HG02852 (cell line): Measurements from ENCODE around the gene PDE3A.

ENCODE experiments used
- ATAC-seq: cut with Tn5 transposase; IDR thresholded peaks from one replicate; pipeline ENCODE4 v1.9.1; 2021; ENCODE audit warnings: mild to moderate bottlenecking, moderate library complexity; ENCODE audit not compliant: unreplicated experiment

Gene PDE3A

DNA sequence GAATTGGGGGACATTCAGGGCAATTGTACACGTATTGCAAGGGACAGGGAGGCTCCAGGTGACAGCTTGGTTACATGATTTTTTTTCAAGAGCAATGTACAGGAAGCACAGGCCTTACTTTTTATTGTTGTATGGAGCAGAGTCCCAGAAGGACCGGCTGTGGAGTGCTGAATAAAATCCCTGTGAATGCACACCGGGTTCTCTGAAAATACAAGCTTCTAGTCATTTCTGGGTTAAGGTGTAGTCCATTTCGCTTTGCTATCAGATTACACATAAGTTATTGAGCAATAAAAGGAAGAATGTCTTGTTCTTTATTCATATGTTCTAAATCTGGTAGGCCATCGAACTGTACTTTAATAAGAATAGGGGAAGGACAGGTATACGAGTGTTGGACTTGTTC lies 52.2 kb downstream of the PDE3A start:
- ATAC-seq = no peak

DNA sequence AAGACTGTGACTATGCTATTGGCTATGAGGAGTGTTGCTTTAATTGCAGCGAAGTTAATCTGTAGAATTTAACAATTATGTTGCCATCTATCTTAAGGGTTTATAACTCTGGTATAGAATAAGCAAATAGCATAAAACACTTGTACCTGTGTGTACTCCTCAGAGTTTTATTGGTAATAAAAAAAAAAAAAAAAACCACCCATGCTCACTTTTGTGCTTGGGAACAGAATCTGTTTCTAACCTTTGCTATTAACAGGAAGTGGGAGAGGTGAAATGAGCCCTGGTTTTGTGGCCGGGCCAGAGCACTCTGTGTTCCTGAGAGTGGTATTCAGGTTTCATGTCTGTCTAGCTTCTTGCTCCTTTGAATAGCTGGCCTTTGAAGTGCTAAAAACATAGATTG lies 53.1 kb downstream of the PDE3A start:
- ATAC-seq = no peak

DNA sequence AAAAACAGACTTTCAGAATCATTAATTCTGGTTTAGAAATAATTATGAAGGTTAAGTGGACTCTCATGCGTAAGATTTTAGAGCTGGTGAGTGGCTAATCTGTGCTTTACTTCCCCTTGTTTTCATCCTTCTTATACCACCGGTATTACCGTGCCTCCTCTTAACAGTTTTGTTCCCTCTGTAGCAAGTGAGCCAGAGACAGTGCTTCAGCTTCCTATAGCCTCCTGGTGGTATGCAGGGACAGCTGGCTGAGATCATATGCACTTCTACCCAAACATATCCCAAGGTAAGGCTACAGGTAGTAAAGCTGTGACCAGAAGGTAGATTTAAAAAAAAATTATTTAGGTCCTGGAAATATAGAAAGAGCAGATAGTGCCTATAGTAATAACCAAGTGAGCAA lies 55.2 kb downstream of the PDE3A start:
- ATAC-seq = no peak

DNA sequence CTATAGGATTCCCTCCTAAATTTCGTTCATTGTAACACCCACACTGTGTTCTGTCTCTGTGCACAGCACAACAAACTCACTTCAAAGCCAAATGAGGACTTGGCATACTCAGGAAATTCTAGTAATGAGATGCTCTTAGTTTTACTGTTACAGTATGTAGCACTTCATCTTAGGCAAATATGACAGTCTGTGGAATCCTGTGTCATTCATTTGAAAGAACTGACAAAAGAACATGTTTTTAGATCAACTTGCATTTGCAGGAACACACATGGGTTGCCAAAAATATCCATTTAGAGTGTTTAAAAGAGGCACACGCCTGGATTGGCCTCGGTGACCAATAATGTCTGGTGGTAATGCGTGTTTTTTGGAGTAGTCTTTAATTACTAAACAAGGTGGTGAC lies 56.5 kb downstream of the PDE3A start:
- ATAC-seq = no peak

DNA sequence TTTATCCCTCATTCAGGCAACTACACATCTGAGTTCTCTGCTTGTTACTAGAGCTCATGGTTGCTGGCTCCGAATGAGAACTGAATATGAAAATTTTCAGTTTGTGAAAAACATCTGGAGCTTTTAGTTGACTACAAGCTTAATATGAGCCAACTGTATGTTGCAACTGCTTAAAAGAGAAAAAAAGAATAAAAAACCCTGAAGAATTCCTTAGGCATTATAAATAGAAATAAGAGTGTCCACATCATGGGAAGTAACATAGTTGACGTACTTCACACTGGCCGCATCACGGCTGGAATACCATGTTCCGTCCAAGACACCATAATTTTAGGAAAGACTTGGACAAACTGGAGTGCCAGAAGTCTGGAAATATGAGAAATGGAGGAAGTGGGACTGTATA lies 57.9 kb downstream of the PDE3A start:
- ATAC-seq = no peak

DNA sequence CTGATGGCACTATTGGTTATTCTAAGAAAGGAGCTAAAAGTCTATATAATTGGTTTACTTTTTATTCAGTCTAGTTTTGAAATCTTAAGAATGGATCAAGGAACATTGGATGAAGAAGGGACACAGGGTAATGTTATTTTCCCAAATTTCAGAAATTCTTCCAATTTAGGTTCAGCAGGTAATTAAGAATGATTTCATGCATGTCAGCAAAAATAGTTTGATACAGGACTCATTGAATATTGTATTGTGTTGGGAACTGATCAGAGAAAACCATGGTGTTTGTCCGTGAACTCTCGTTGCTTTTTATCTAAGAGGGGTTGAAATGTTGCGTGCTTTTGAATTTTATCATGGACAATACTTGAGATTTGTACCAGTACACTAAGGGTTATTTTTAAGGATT lies 58.6 kb downstream of the PDE3A start:
- no peak for ATAC-seq

DNA sequence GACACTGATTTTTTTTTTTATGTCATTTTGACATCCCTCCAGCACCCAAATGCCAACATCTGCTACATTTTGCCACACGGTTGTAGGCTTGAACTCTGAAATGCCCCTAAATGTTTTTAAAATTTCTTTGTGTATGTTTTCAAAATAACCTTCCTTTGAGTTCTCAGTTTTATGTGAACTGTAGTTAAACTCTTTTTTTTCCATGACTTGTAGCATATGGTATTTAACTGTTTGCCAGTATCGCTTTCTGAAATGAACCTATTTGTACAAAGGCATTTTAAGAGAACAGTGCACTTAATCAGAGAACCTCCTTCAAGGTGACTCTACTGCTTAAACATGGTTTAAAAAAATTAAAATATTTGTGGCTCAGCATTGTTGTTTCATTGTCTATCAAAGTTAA lies 61.5 kb downstream of the PDE3A start:
- no peak for ATAC-seq

DNA sequence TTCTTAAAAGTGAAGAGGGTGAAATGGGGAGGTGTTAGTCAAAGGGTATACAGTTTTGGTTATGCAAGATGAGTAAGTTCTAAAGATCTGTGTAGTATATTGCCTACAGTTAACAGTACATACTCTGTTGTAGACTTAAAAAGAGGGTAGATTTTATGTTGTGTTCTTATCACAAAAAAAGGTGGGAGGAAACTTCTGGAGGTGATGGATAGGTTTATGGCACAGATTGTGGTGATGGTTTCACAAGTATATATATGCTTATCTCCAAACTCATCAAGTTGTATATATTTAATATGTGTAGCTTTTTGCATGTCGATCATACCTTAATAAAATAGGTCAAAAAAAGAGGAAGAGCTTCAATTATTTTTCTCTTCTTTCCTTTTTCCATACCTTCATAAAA lies 64.0 kb downstream of the PDE3A start:
- ATAC-seq = no peak

DNA sequence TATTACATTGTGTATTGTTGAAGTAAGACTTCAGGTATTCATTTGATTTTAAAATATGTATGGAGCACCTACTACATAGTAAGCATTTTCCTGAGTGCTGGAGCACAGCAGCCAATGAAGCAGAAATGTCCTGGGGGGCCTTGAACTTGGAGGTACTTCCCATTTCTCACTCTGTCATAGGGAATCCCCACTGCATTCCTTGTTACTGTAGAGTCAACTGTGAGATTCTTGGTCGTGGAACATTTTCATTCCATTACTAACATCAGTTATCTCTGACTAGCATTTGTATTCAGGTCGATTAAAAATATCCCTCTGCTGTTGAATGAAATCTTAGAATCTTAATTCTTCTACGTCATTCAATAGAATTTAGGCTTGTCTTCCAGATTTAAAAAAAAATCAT lies 66.7 kb downstream of the PDE3A start:
- ATAC-seq = no peak

DNA sequence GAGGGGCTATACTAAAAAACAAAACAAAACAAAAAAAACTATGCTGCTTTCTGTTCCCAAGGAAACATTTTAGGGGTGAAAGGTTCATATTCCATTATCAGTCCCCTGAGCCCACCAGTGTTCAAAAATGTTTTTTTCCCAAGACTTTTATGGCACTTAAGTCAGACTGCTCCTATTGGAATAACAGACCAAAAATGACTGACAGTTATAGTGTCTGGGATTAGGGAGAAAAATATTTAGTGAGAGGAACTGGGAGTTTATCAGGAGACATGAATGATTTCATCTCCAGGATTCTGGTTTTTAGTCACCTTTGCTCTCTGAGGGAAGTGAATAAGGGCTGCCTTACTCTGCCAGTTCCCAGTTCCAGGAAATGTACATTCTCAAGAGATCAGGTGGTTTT lies 68.0 kb downstream of the PDE3A start:
- no peak for ATAC-seq

DNA sequence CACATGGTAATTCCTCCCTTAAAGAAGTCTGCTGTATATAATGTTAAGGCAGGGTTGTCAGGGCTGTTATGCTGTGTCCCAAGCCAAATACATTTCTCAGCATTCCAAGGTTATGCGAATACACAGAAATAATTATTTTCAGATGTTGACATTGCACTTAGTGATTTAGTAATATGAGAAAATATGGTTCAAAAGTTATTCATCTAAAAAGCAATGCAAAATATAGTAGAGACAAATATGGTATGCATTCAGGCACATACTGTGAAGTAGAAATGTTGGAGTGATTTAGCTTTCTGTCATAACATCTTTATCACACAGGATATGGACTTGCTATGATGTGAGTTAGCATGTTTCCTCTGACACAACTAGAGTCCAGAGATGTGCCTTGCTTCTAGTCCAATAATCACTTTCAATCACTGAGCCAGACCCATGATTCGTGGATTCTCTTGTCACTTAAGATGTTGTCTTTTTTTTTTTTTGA lies 70.0 kb downstream of the PDE3A start:
- no peak for ATAC-seq

DNA sequence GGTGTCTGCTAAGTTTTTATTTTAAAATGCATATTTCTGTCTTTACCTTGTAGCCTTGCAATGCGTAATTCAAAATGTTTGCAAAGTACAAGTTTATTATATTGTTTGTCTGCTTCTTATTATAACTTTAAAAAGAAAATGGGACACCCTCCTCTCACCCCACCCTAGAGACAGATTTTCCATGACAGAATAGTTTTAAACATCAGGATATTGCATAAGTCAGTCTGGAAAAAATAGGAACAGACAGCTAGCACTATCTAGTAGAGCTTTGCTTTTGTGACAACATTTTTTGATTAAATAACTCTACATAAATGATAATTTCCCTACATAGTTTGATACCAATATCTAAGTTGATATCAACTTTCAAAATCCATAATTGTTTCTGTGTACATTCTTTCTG lies 71.3 kb downstream of the PDE3A start:
- no peak for ATAC-seq

DNA sequence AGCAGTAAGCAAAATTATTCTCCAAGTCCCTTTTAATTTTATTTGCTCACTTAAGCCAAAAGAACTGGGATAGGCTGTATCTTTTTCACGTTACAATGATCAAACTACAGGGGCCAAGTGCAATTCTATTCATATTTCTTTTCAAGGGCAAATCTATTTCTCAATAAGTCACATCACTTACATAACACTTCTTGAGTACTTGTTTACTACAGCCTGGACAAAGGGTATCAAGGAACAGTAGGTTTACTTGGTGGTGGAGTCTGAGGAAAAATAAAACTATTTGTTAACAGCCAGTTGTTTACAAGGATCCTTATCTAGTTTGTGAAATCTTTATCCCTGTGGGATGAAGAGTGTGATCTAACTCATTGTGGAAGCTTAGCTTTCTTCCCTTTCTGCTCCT lies 72.1 kb downstream of the PDE3A start:
- ATAC-seq = no peak

DNA sequence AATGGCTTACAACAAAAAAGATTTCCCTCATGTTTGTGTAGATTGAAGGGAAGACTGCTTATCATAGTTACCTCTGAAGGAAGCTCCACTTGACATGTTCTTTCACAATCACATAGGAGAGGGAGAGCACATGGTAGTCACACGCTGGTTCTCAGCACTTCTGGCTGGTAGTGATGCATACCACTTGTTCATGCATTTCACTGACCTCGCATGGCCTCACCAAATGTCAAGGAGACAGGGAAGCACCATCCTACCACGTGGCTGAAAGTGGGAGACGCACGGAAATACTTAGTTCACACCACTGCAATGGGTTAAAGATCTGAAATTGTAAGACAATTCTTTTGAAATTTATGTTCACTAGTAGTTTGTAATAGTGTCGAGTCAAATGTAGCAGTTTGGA lies 74.0 kb downstream of the PDE3A start:
- no peak for ATAC-seq

DNA sequence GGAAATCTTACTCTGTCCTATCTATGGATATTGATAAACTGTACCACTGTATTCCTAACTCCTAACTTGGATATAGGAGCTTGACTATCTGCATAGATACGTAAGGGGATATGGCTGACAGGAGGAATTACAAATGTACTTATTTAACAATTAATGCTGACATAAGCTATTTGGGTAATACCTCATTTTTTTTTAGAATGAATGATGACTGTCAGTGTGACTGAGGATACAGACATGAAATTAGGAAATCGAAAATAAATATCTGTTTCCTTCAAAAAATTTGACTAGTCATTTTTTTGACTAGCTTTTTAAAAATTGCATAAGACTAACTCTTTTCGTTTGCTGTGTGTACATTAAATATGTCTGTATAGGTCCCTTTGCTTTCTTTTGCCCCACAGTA lies 74.9 kb downstream of the PDE3A start:
- ATAC-seq = no peak

DNA sequence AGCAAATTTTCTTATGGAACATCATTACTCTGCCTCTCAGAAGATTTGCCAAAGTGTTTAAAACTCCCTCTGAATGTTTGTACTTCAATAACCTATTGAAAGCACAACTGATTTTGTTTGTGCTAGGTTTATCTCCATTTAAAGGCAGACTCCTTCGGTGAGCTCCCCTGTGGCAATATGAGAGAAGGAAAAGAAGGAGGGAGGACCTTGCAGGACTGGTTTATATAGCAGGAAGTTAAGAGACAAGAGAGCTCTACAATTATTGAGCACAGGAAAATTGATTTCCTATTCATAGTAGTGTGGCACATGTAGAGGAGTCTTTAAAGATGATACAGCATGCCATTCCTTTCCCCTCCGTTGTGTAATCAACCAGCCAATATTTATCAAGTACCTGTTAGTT lies 75.5 kb downstream of the PDE3A start:
- no peak for ATAC-seq

DNA sequence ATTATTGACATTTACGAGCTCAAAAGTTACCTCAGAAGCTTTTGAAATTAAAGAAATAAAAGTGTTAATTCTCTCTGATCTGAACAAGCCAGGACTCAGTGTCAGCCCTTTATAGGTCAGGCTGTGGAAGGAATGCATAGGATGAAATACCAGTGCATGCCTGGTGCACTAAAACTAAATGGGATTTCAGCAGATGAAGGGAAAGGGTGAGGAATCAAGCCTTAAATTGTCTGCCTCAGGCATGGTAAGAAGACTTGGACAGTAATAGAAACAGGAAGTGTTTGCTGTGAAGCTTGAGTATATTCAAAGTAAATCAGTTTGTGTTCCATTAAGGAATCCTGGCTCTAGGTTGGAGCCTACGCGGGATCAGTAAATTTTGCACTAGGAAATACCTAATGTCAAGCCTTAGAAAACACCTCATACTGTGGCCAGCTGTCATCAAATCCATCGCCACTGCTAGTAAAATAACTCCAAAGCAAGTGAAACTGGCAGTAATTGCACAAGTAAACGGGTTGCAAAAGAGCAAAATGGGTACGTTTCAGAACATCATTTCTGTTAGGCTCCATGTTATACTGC lies 76.3 kb downstream of the PDE3A start:
- ATAC-seq = no peak

DNA sequence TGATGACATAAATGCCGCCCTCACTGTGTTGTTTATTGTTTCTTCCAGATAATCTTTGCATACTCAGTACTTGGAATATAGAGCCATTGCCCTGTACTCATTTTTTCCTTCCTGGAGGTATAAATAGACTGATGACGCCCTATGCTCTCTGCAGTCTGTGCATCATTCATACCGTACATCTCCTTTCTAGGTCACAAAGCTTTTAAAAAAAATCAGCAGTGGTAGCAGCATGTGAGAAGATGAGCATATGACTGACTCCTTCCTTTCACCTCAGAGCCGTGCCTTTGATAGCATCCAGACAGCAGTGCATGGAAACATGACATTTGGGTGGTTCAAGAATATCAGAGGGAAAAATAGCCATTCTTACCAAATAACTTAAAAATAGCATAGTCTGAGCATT lies 77.3 kb downstream of the PDE3A start:
- no peak for ATAC-seq

DNA sequence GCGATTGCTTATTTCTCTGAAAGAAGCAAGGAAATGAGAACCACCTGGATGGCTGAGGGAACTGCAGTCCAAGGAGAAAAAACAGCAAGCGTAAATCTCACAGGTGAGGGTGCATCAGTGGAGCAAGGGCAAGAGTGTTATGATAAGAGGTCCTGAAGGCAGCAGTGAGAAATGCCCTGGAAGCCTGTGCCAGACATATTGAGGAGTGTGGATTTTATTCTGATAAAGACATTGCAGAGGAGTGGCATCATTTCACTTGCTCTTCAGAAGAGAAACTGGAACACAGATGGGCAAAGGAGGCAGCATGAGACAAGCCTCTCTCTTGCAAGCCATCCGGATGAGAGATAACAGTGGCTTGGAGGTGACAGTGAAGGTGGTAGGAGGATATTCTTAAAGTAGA lies 78.5 kb downstream of the PDE3A start:
- no peak for ATAC-seq

DNA sequence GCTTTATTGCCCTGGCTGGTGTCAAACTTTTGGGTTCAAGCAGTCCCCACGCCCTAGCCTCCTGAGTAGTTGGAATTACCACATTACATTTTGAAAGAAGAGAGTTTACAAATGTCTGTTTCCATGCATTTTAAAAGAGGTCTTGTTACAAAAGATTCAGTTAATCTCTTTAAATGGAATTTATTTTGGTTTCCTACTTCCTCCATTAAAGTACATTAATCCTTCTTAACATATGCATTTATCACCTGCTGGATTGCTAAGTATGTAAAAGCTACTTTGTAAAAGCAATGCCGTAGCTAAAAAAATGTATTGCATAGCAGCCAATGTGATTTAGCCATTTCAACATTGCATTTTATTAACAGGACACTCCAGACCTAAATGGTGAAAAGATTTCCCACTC lies 80.4 kb downstream of the PDE3A start:
- no peak for ATAC-seq

DNA sequence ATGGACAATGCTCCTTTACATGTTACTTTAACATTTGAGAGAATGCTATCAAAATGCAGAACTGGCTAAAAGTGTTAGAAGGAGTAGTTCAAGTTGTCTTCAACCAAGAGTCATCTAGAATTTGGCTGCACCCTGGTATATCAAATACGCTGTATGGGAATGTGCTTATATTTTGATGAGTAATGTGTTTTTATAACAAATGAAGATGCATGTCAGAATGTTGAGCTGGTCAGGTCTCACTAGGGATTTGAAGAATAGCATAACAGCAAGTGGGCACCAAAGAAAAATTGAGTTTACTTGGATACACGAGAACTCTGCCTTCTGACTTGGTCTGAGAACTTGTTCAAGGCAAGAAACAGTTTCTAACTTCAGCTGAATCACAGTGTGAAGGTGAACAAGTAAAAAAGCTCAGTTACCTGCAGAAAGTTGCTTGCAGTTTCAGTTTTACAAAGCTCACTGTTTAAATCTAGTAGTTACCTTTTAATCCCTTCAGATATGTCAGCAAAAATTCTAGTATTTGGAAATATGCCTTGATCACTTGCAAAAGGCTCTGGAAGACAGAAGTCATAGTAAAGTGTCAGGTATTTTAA lies 82.3 kb downstream of the PDE3A start:
- ATAC-seq = no peak

DNA sequence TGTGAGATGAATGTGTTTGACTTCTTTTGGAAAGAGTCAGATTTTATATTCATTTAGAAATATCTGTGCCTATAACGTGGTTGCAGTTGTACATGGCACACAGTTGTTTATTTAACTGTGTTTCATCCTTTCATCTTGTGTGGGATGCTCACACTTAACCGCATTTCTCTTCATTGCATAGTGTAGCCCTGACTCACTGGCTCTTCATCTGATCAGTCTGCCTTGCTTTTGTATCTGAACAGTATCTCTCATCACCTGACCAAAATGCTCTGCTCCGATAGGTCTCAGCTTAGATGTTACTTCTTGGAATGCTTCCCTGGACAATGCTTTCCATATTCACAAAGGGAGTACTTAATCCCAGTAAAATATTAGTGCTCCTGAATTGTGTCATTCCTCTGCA lies 83.4 kb downstream of the PDE3A start:
- no peak for ATAC-seq

DNA sequence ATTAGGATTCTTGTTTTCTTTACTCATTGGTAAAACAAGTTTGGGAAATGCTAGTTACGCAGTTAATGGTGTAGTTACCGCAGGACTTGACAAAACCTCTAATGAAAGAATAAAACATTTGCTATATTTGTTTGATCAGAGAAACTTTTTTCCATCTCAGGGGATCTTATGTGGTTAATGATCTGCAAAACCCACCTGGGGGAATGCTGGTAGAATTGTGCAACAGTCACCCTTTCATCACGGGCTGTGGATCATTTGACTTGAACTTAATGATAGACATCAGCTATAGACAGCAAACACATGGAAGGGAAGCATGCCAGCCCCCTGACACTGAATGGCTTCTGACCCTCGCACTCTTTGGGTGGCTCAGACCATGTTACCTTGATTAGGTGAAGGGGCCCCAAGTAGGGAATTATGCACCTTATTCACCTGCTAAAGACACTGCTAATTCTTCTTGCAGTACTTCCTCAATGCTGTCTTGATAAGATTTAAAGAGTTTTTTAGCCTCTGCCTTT lies 84.2 kb downstream of the PDE3A start:
- no peak for ATAC-seq
